GM18517 (cell line): ENCODE measurements around the gene CSH1.
"Not testable (repeated sequence)": the region's sequence is repeated elsewhere in the genome, so short reads cannot be mapped to it uniquely, and the experiment has no call there.

Experiments
- ATAC-seq: cut with Tn5 transposase; IDR thresholded peaks from one replicate; pipeline ENCODE4 v1.9.1; 2021; ENCODE audit warnings: mild to moderate bottlenecking, moderate library complexity; ENCODE audit not compliant: unreplicated experiment

The CSH1 gene

GRCh38 chr17:63928966-63929695, 32.8 kb upstream of the CSH1 start:
- no peak for ATAC-seq

- no peak for ATAC-seq
Measured at GRCh38 chr17:63928172-63928666, 31.8 kb upstream of the CSH1 start.

GRCh38 chr17:63927464-63928171, 31.2 kb upstream of the CSH1 start:
- no peak for ATAC-seq

GRCh38 chr17:63926164-63926563, 29.8 kb upstream of the CSH1 start:
- no peak for ATAC-seq

- ATAC-seq, result no peak
Measured at GRCh38 chr17:63925615-63926014, 29.2 kb upstream of the CSH1 start.

GRCh38 chr17:63922402-63922801, 26.0 kb upstream of the CSH1 start:
- peak; percentile 46 for ATAC-seq

GRCh38 chr17:63920779-63921178, 24.4 kb upstream of the CSH1 start:
- not testable (repeated sequence) for ATAC-seq

- ATAC-seq, result not testable (repeated sequence)
Measured at GRCh38 chr17:63920050-63920449, 23.7 kb upstream of the CSH1 start.

- peak; percentile 56 for ATAC-seq
Measured at GRCh38 chr17:63919311-63919723, 22.9 kb upstream of the CSH1 start.

GRCh38 chr17:63918789-63919305, 22.5 kb upstream of the CSH1 start, which contains the start of gene GH1:
TSS of gene GH1 (minus strand) at chr17:63918839. CDS start at chr17:63918776, 63 bp downstream.
- ATAC-seq, result not testable (repeated sequence)

- no peak for ATAC-seq
Measured at GRCh38 chr17:63918305-63918704, 21.9 kb upstream of the CSH1 start.

- no peak for ATAC-seq
Measured at GRCh38 chr17:63917646-63918045, 21.3 kb upstream of the CSH1 start.

- not testable (repeated sequence) for ATAC-seq
Measured at GRCh38 chr17:63917206-63917605, 20.8 kb upstream of the CSH1 start.

- no peak for ATAC-seq
Measured at GRCh38 chr17:63916566-63917185, 20.3 kb upstream of the CSH1 start.

- not testable (repeated sequence) for ATAC-seq
Measured at GRCh38 chr17:63915753-63916152, 19.4 kb upstream of the CSH1 start.

GRCh38 chr17:63914471-63914870, 18.1 kb upstream of the CSH1 start:
- ATAC-seq, result no peak

GRCh38 chr17:63911657-63912100, 15.3 kb upstream of the CSH1 start:
- ATAC-seq, result no peak

GRCh38 chr17:63911041-63911635, 14.8 kb upstream of the CSH1 start, which contains the start of gene CSHL1:
TSS of gene CSHL1 (minus strand) at chr17:63911258. CDS start at chr17:63911196, 62 bp downstream.
- no peak for ATAC-seq

- ATAC-seq, result no peak
Measured at GRCh38 chr17:63910096-63910495, 13.7 kb upstream of the CSH1 start.

GRCh38 chr17:63909586-63909985, 13.2 kb upstream of the CSH1 start:
- ATAC-seq, result not testable (repeated sequence)
